ENCODE measurements around the gene KLHL33.

GRCh38 chr14:20440465-20440864, 4.5 kb upstream of the KLHL33 start:
- no peak for TF ChIP-seq TAF1 (IDR thresholded peaks at IDR 0.05; ENCODE audit: borderline replicate concordance, insufficient read depth, low read length)
- TF ChIP-seq, protein P1, sequence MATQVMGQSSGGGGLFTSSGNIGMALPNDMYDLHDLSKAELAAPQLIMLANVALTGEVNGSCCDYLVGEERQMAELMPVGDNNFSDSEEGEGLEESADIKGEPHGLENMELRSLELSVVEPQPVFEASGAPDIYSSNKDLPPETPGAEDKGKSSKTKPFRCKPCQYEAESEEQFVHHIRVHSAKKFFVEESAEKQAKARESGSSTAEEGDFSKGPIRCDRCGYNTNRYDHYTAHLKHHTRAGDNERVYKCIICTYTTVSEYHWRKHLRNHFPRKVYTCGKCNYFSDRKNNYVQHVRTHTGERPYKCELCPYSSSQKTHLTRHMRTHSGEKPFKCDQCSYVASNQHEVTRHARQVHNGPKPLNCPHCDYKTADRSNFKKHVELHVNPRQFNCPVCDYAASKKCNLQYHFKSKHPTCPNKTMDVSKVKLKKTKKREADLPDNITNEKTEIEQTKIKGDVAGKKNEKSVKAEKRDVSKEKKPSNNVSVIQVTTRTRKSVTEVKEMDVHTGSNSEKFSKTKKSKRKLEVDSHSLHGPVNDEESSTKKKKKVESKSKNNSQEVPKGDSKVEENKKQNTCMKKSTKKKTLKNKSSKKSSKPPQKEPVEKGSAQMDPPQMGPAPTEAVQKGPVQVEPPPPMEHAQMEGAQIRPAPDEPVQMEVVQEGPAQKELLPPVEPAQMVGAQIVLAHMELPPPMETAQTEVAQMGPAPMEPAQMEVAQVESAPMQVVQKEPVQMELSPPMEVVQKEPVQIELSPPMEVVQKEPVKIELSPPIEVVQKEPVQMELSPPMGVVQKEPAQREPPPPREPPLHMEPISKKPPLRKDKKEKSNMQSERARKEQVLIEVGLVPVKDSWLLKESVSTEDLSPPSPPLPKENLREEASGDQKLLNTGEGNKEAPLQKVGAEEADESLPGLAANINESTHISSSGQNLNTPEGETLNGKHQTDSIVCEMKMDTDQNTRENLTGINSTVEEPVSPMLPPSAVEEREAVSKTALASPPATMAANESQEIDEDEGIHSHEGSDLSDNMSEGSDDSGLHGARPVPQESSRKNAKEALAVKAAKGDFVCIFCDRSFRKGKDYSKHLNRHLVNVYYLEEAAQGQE (IDR thresholded peaks at IDR 0.05; ENCODE audit: insufficient read depth in 1 of 2, low read depth in 2 of 2, low read length in 2 of 2) = no peak

Measured in PFSK-1 (cell line).